ENCODE measurements around the gene NUP50.
"Not testable (repeated sequence)": the region's sequence is repeated elsewhere in the genome, so short reads cannot be mapped to it uniquely, and the experiment has no call there.

Gene NUP50

DNA sequence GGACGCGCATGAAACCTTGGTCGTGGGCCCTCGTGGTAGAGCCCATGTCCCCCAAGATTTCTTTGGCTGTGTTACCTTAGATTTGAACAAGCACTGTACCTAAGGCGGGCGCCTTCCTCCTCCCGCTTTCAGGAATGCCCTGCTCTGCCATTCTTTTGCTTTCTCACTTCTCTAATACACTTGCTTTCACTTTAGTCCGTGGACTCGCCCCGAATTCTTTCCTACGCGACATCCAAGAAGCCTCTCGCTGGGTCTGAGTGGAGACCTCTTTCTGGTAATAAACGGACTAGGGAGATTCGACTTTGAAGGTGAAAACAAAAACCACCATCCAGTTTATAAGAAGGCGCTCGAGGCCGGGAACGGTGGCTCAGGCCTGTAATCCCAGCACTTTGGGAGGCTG, 1.2 kb upstream of the NUP50 start:
- no peak for DNase-seq (ENCODE audit: low read depth in 2 of 2)

DNA sequence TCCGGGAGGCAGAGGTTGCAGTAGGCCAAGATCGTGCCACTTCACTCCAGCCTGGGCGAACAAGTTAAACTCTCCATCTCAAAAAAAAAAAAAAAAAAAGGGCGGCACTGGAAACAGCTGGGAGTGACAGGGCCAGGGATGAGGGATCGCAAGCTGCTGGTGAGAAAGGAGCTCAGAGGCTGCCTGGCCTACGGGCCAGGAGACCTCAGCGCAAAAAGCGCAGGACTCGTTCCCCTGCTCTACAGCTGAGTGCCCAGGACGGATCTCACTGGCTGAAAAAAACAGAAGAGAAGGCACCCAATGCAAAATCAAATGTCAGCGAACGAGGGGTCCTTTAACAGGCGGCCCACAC, 650 bp upstream of the NUP50 start:
- no peak for DNase-seq (ENCODE audit: low read depth in 2 of 2)

DNA sequence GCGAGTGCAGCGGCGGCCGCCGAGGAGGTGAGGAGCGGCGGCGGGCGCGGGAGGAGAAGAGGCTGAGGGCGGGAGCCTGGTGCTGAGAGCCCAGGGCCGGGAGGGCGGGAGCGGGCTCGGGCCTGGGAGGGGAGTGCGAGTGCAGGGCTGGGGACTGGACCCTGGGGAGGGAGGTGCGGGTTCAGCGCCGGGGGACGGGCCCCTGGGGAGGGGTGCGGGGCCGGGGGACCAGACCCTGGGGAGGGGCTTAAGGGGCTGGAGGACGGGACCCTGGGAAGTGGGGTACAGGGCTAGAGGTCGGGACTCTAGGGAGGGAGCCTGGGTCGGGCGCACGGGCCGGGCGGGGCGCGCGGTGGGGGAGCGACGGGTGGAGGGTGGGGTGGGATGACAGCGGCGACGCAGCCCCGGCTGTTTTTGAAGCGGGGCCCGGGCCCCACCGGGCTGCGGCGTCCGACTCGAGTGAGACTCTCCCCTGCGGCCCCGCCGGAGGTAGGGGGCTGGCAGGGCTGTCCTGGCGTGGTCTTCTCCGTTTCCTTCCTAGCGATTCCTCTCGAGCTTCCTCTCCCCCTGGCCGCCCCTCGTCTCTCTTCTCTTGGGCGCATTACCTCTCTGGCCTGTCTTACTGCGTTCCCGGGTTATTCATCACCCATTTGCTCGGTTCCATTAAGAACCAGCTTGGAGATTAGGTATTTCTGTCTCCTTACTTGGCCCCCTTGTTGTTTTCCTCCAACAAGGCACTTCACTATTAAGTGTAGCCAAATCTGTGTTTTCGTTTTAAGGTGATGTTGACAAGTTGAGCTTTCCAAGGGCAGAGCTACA, 754 bp downstream of the NUP50 start:
- DNase-seq (ENCODE audit: low read depth in 2 of 2) = peak in 1 of 2 donors; percentile 20

DNA sequence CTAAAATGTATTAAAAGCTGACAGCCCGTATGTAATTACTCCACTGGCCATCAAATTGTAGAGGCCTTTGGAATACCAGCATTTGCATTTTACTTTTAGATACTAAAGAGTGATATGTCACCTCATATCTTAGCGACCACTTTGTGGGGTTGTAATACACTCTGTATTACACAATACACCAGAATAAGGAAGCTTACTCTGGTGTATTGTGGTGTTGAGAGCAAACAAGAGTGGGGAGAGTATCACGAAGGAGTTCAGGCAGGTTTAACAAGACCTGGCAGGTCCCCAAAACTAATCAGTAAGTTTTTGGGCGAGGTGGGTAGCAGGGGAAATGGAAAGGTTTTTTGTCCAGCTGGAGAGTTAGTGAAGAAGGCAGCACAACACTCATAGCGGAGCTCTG, 3.2 kb downstream of the NUP50 start:
- DNase-seq (ENCODE audit: low read depth in 2 of 2) = no peak

DNA sequence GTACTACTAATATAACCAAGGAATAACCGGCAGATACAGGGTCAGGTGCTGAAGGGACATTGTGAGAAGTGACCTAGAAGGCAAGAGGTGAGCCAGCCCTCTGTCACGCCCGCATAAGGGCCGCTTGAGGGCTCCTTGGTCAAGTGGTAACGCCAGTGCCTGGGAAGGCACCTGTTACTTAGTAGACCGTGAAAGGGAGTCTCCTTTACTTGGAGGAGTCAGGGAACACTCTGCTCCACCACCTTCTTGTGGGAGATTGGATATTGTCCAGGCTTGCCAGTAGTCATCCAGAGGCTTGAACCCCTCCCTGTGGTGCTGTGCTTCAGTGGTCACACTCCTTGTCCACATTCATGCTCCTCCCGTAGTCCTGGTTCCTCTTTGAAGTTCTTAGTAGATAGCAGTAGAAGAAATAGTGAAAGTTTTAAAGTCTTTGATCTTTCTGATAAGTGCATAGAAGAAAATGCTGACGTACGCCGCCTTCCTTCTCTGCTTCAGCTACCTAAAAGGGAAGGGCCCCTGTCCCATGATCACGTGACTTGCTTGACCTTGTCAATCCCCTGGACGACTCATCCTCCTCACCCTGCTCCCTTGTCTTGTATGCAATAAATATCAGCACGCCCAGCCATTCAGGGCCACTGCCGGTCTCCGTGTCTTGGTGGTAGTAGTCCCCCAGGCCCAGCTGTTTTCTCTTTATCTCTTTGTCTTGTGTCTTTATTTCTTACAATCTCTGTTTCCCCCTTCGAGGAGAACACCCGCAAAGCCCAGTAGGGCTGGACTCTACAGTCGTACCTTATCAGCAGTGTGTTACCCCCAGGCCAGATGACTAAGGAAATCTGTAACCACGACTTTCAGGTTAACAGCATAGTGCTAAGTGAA, 6.1 kb downstream of the NUP50 start:
- no peak for DNase-seq (ENCODE audit: low read depth in 2 of 2)

DNA sequence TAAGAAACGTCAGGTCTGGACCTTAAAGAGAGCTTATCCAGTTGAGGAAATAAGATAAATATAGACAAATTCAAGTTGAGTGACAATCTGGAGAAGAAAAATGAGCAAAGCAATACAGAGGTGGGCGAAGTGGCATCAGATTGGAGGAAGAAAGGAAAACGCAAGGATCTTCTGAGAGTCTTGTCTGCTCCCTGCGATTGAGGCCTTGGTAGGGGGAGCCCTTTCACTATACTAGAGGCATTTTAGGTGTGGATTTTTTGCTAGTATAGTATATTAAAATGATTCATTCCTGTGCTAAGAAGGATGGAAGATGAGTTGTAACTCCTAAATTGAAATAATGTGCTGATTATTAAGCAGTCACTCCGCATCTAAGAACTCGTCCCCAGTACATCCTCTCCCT, 8.1 kb downstream of the NUP50 start:
- DNase-seq (ENCODE audit: low read depth in 2 of 2) = no peak

DNA sequence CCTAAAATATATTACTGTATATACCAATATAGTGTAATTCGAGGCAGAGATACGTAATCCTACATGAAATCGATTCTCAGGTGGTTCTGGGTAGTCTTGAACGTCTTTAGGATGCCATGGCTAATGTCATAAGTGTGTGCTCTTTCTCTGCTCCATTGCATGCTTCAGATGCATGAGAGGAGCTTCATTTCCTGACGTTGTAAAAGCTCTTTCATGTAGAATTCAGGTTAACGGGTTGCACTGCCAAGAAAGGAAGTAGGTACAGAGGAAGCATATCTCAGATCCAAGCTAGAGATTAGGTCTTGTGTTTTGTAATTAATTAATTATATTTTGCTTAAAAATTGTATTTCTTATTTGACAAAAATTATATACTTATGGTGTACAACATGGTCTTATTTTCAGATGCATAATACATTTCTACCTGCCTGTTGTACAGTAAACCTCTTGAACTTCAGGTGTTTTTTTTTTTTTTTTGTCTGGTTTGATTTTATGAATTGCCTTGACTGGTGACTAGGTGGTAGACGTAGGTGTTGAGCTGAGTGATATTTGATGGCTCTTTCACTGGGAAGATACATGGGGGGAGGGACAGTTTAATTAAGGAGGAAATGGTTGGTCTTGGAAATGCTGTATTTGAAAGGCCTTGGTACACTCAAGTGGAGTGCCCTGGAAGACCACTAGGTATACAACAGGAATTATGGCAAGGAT, 9.3 kb downstream of the NUP50 start:
- DNase-seq (ENCODE audit: low read depth in 2 of 2) = no peak

DNA sequence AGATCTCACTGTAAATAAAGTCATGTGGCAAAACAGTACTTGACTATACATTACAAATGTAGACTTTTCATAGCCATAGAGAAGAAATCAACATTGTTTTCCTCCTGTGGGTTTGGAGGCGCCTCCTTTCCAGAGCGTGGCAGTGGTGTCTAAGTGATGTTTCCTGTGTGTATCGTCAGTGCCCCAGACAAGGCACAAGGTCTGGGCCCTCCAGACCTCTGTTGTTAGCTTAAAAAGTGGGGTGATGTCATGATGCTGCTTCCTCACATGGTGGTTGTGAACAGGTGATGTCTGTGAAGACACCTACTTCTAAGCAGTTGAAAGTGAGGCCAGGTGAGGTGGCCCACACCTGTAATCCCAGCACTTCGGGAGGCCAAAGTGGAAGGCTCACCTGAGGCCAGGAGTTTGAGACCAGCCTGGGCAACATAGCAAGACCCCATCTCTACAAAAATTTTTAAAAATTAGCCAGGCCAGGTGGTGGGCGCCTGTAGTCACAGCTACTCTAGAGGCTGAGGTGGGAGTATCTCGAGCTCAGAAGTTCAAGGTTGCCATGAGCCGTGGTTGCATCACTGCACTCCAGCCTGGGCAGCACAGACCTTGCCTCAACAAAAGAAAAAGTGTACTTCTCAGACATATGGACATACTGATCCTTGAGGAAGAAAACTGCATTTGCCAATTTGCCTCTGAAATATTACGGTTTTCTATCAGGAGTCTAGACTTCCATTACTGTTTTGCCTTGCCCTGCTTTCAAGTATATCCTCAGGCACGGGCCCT, 15.7 kb downstream of the NUP50 start:
- DNase-seq (ENCODE audit: low read depth in 2 of 2) = no peak

DNA sequence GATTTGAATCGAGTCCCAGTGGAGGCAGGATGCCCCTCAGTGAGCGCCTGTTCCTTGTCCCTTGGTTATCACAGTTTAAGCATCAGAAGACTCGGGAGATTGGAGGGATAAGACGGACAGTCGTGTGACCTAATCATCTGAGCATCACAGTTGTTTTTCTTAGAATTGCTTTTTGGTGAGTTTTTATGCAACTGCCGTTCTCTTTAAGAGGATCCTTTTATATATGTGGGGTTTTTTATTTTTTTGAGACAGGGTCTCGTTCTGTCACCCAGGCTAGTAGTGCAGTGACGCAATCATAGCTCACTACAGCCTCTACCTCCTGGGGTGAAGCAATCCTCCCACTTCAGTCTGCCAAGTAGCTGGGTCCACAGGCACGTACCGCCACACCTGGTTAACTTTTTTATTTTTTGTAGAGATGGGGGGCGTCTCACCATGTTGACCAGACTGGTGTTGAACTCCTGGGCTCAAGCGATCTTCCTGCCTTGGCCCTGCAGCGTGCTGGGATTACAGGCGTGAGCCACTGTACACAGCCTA, 16.5 kb downstream of the NUP50 start:
- DNase-seq (ENCODE audit: low read depth in 2 of 2) = no peak

DNA sequence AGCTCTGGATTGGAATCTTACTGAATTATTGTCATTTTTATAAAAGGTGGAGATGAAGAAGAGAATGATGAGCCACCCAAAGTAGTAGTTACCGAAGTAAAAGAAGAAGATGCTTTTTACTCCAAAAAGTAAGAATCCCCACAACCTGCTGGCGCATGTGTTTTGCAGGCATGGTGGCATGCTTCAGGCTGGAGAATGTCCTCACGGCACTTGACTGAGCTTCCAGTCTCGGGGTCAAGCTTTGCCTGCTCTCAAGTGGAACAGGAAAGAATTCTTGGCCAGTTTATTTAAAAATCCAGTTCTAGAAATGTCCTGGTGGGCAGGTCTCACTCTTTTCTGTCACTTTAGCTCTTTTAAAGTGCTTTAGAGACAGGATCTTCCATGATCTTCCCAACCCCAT, 17.5 kb downstream of the NUP50 start:
- DNase-seq (ENCODE audit: low read depth in 2 of 2) = no peak

DNA sequence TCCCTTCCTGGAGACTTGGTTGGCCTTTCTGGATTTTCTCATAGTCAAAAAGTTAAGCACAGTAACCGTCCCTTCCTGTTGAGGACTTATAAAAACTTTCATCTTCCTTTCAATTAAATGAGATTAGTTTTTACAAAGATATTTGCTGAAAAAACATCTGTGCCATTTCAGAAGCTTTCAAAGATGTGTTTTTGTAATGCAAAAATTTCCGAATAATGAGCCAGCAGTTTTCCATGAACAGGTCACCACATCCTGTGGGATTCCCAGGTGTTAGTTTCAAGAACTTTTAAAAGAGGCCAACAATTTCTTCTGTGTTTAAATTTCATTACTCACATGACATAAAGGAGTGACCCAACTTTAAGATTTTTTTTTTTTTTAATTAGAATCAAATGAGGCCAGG, 18.0 kb downstream of the NUP50 start:
- DNase-seq (ENCODE audit: low read depth in 2 of 2) = no peak

DNA sequence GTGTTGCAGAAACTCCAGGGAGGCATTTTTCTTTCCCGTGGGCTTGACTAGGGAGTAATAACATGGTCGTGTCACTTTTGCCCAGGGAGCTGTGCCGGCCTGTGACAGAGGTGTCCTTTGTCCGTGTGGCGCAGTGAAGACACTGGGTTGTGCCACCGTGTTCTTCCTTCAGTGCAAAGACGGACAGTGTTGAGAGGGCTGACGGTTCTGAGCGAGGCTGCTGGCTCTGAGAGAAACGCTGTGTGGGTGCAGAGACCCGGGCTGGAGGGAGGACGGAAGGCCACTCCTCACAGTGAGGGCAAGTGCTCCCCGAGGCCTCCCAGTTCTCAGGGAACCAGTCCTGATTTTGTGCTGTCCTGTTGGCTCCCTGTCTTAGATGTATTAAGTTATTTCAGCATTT, 20.2 kb downstream of the NUP50 start:
- no peak for DNase-seq (ENCODE audit: low read depth in 2 of 2)

DNA sequence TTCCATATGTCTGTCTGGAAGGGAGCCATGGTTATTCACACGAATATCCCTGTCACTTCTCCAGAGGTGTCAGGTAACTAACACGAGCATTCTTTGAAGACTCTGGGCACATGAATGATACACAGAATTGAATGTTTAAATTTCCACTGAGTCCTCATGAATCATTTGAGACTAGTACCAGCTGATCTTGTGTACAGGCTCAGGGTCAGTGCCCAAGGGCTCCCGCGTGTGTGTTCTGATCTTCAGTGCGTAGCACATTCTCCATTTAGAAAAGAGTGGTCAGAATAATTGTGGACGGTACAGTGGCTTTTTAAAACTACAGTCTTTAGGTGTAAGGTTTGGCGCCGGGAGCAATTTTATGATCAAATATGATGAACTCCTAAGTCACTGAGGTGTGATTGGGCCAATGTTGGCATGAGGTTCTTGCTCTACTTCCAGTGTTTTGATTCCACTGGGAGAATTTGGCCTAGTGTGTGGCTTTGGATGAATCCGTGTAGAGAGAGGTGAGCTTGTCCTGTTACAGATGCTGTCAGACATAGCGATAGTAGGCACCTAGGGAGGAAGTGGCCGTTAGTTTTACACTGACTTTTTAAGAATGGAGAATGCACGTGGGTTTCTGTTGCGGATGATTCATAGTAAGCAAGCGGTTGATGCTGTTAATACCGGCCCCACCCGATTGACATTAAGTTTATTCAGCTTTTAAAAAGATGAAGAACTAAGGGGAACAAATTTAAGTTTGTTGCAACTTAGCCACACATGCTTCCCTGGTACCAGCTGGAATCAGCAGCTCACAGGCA, 22.2 kb downstream of the NUP50 start:
- DNase-seq (ENCODE audit: low read depth in 2 of 2) = no peak

DNA sequence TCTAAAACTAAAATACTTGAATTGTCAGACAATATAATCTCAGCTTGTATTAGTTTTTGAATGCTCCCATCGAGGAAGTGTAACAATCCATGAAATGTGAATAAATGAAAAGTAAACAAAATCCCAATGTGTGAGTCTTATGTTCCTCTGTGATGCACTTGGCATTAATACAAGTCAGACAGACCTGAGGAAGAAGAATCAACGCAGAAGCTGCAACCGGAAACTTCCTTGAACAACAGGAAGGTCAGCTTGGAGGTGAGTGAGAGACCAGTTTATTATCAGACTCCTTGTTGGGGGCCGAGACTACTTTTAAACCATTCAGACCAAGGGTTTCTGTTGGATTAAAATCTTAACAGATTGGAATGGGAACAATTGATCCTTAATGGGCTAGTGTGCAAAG, 24.2 kb downstream of the NUP50 start:
- no peak for DNase-seq (ENCODE audit: low read depth in 2 of 2)

DNA sequence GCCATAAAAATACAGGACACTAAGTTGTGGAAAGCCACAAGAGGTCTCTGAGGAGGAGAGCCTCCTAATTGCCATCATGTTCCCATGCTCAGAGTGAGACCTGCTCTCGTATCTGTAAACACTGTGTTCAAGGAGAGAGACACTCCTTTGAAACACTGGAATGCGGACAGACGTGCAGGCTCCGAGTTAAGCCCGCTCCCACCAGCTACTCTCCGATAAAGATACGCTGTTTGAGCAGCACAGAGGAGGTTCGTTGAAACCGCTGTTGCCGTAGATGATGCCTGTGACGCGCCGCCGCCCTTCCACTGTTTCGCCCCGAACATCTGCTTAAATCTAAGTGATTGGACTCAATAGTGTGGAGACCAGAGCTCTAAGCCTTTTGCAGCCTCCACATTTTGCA, 25.1 kb downstream of the NUP50 start:
- no peak for DNase-seq (ENCODE audit: low read depth in 2 of 2)

DNA sequence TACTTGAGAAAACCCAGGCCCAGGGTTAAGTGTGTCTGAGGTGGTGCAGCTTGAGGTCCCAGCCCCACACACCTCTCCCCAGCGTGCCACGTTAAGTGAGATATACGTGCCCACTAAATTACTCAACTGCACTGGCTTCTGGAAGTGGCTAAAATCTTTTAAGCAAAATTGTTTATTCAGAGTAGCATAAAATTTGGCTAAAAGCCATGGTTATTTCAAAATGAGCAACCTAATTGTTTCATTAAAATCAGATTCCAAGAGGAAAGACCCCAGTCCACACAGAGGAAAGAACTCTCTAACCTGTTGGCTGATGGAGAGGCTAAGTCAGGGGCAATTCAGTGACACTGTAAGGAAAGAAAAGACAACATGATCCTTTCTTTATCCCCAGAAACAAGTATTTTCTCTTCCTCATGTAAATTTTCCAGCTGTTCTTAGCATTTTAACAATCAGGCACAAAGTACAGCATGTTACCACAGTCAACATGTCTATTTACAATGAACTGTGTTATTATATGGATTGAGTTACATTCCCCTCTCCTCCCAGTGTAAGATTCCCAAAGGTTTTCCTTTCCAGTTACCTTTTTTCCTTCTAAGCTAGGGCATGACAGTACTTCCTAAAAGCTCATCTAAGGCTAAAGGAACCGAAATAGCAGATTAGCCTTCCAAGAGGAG, 26.6 kb downstream of the NUP50 start:
- DNase-seq (ENCODE audit: low read depth in 2 of 2) = no peak

DNA sequence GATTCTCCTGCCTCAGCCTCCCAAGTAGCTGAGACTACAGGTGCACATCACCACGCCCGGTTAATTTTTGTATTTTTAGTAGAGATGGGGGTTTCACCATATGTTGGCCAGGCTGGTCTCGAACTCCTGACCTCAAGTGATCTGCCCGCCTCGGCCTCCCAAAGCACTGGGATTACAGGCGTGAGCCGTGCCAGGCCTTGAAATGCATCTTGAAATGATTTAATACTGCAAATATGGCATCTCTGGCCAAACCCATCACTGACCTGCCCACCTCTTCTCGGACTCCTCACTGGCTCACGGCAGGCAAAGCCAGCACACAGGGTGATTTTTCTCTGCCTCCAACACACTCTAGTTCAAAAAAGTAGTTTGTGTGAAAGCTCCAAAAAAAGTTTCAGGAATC, 28.0 kb downstream of the NUP50 start:
- DNase-seq (ENCODE audit: low read depth in 2 of 2) = not testable (repeated sequence)

DNA sequence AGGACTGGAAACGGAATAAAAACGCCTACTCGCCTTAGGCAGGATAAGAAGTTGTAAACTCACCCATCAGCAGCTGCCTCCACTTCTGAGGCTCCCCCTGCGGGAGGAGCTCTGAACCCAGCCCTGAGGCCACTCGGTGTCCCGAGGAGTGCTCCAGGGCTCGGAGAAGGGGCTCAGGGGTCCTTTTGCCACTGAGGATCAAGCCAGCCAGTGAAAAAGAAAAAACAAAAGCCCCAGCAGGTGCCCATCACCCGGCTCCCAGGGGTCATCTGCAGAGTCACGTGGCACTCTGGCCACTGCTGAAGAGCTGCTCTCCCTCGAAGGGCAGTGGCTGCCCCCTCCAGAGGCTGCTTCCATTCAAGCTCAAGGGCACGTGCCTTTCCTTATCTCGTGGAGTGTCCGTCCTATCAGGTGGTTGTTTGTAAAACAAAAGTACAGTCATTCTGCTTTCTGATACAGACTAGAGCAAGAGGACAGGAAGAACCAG, 29.0 kb downstream of the NUP50 start:
- no peak for DNase-seq (ENCODE audit: low read depth in 2 of 2)

DNA sequence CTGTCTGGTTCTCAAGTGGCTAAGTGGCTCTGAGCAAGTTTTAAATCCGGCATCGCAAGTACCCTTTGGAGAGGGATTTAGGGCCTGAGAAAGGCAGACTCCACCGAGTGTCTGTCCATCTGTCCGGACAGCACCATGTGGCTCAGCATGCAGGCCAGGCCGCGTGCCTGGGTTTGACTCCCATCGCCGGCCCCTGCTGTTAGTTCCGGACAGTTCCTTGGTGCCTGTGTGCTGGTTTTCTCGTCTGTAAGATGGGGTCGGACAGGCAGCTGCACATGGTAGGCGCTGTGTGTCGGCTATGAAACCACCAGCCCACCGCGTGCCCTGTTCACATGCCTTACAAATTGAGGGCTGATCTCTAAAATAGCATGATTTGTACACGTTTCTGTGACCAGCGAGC, 31.0 kb downstream of the NUP50 start:
- no peak for DNase-seq (ENCODE audit: low read depth in 2 of 2)

DNA sequence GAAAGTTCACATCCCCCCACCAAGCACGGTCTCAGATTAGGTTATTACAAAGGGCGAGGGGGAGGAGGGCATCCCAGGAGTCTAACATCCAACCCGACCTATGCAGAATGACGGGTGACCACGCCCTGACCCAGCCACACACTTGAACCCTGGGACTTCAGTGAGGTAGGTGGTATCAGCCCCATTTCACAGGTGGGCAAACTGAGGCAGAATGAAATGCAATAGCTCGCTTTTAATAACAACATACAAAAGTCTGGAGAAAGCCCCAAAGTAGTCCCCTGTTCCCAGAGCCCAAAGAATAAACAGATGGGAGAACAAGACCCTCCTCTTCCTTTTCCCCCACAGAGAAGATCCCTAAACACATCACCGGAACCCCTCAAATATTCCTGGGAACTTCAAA, 31.9 kb downstream of the NUP50 start:
- no peak for DNase-seq (ENCODE audit: low read depth in 2 of 2)
